OCI-LY1 (cell line): ENCODE results near the gene GYS2.

ENCODE experiments used
- H2AFZ ChIP-seq: fragments of 200-600 bp; sonication (generic), shearing (Covaris generic); 2 replicates; pipeline ENCODE4 v1.6.0; 2014; ENCODE audit warnings: antibody characterized with exemption, mild to moderate bottlenecking, low read length
- H3F3A ChIP-seq: fragments of 200-600 bp; sonication (generic), shearing (Covaris generic); 2 replicates; pipeline ENCODE4 v1.6.0; 2014; ENCODE audit warnings: mild to moderate bottlenecking, antibody characterized with exemption, low read length, moderate library complexity; ENCODE audit not compliant: insufficient read depth
- H3K27ac ChIP-seq: fragments of 200-600 bp; sonication (generic); 2 replicates; pipeline ENCODE4 v1.5.1; 2014; ENCODE audit warnings: low read length, mixed run types, mild to moderate bottlenecking, low read depth; ENCODE audit not compliant: poor library complexity, severe bottlenecking
- H3K27me3 ChIP-seq: fragments of 200-600 bp; sonication (generic); 2 replicates; pipeline ENCODE4 v1.6.0; 2014; ENCODE audit warnings: antibody characterized with exemption, mild to moderate bottlenecking, low read length, moderate library complexity; ENCODE audit not compliant: insufficient read depth
- H3K36me3 ChIP-seq: fragments of 200-600 bp; sonication (generic); 2 replicates; pipeline ENCODE4 v1.6.1; 2014; ENCODE audit warnings: mild to moderate bottlenecking, antibody characterized with exemption, low read length, moderate library complexity, mixed read lengths; ENCODE audit not compliant: insufficient read depth
- H3K4me1 ChIP-seq: fragments of 200-600 bp; sonication (generic); 2 replicates; pipeline ENCODE4 v1.5.1; 2014; ENCODE audit warnings: mild to moderate bottlenecking, low read length, moderate library complexity; ENCODE audit not compliant: insufficient read depth, severe bottlenecking
- H3K4me2 ChIP-seq: fragments of 200-600 bp; sonication (generic), shearing (Covaris generic); 2 replicates; pipeline ENCODE4 v1.6.1; 2014; ENCODE audit warnings: low read length
- H3K4me3 ChIP-seq: fragments of 200-600 bp; sonication (generic); 2 replicates; pipeline ENCODE4 v1.5.1; 2014; ENCODE audit warnings: low read length, low read depth, mild to moderate bottlenecking, mixed read lengths; ENCODE audit not compliant: poor library complexity, severe bottlenecking
- H3K79me2 ChIP-seq: fragments of 200-600 bp; shearing (Covaris generic); 2 replicates; pipeline ENCODE4 v1.6.1; 2016; ENCODE audit warnings: mixed run types, low read length, mixed read lengths; ENCODE audit not compliant: insufficient read depth
- H3K9ac ChIP-seq: fragments of 200-600 bp; sonication (generic), shearing (Covaris generic); 2 replicates; pipeline ENCODE4 v1.6.1; 2014; ENCODE audit warnings: mild to moderate bottlenecking, low read length, mixed read lengths
- H3K9me2 ChIP-seq: fragments of 200-600 bp; sonication (generic), shearing (Covaris generic); 2 replicates; pipeline ENCODE4 v1.6.1; 2014; ENCODE audit warnings: low read depth, mild to moderate bottlenecking, low read length, mixed read lengths
- H3K9me3 ChIP-seq: fragments of 200-600 bp; shearing (Covaris generic); 2 replicates; pipeline ENCODE4 v1.6.1; 2014; ENCODE audit warnings: low read length, mixed read lengths
- H4K20me1 ChIP-seq: fragments of 200-600 bp; sonication (generic), shearing (Covaris generic); 2 replicates; pipeline ENCODE4 v1.6.0; 2016; ENCODE audit warnings: mild to moderate bottlenecking, low read length; ENCODE audit not compliant: insufficient read depth
- EZH2 ChIP-seq: fragments of 200-600 bp; sonication (generic), shearing (Covaris generic); IDR thresholded peaks from 2 replicates; pipeline ENCODE4 v1.8.0; 2017; ENCODE audit warnings: borderline replicate concordance, mixed run types, mild to moderate bottlenecking, antibody characterized with exemption, low read length, moderate library complexity, mixed read lengths
- TF ChIP-seq, protein P1 (sequence below): fragments of 200-600 bp; sonication (generic), shearing (Covaris generic); IDR thresholded peaks from 2 replicates; pipeline ENCODE4 v1.5.1; 2017; ENCODE audit warnings: mild to moderate bottlenecking, antibody characterized with exemption, low read length, moderate library complexity, mixed read lengths

The GYS2 gene

DNA sequence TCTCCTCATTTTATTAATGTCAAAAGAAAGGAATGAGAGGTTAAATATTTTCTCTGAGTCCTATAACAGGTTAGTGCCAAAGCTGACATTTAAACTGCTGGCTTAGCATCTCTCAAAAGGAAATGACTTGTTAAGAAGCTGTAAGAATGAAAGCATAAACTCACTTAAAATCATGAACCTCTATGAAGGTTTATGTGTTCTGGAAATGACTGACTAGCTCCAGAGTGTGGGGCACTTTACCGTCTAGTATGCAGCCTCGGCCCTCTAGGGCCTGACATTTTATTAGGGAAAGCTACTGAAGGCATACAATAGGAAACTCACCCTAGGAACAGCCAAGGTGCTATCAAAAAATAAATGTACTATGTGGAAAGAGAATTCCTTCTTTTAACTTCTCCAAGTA lies 43.5 kb downstream of the GYS2 start:
- no peaks in the 10 kb centered on the region for H3K27me3 ChIP-seq
- H3K9ac ChIP-seq = no peak overlapping the region
- H3K36me3 ChIP-seq = no peaks in the 10 kb centered on the region
- no peak overlapping the region for H3K4me3 ChIP-seq
- H3K79me2 ChIP-seq = no peaks in the 10 kb centered on the region
- H3K27ac ChIP-seq = no peak overlapping the region
- TF ChIP-seq EZH2 = no peak
- TF ChIP-seq, protein P1, sequence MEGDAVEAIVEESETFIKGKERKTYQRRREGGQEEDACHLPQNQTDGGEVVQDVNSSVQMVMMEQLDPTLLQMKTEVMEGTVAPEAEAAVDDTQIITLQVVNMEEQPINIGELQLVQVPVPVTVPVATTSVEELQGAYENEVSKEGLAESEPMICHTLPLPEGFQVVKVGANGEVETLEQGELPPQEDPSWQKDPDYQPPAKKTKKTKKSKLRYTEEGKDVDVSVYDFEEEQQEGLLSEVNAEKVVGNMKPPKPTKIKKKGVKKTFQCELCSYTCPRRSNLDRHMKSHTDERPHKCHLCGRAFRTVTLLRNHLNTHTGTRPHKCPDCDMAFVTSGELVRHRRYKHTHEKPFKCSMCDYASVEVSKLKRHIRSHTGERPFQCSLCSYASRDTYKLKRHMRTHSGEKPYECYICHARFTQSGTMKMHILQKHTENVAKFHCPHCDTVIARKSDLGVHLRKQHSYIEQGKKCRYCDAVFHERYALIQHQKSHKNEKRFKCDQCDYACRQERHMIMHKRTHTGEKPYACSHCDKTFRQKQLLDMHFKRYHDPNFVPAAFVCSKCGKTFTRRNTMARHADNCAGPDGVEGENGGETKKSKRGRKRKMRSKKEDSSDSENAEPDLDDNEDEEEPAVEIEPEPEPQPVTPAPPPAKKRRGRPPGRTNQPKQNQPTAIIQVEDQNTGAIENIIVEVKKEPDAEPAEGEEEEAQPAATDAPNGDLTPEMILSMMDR = no peak
- no peaks in the 10 kb centered on the region for H3F3A ChIP-seq
- H3K9me2 ChIP-seq = no peaks in the 10 kb centered on the region
- H3K9me3 ChIP-seq = no peaks in the 10 kb centered on the region
- no peaks in the 10 kb centered on the region for H4K20me1 ChIP-seq
- H3K4me1 ChIP-seq = no peaks in the 10 kb centered on the region
- H2AFZ ChIP-seq = no peak overlapping the region
- no peak overlapping the region for H3K4me2 ChIP-seq

DNA sequence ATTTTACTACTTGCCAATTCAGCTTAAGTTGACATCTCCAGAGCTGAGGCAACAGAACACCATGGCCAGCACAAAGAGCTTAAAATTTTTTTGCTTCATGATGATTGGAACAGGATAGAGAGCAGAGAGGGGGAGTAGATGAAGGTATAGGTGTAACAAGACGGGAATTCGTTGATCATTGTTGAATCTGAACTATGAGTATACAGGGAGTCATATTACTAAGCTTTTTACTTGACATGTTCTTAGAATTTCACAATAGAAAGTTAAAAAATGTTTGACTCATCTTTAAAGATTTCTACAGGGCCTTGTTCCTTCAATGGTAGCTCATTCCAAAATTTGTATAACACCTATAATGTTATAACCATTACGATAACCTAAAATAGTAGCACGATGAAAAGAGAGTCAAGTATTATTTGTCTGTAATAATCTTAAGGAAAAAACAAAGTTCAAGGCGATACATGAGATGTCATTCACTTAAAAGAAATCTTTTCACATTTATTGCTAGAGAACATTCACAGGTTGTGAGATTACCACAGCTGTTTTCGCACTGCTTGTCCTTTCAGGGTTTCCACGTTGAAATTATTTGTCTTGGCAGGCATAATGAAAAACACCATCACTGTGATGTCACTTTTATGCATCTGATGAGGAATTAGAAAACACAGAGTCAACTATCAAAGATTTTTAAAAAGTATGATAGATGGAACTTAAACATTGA lies 44.6 kb downstream of the GYS2 start:
- H3K27me3 ChIP-seq = no peaks in the 10 kb centered on the region
- H3K36me3 ChIP-seq = no peaks in the 10 kb centered on the region
- no peak overlapping the region for H3K9ac ChIP-seq
- H3K4me3 ChIP-seq = no peak overlapping the region
- H4K20me1 ChIP-seq = no peaks in the 10 kb centered on the region
- H3K9me2 ChIP-seq = no peaks in the 10 kb centered on the region
- H3K4me2 ChIP-seq = no peak overlapping the region
- no peak overlapping the region for H2AFZ ChIP-seq
- H3K79me2 ChIP-seq = no peaks in the 10 kb centered on the region
- TF ChIP-seq, protein P1 = no peak
- TF ChIP-seq EZH2 = no peak
- no peaks in the 10 kb centered on the region for H3K9me3 ChIP-seq
- no peak overlapping the region for H3K27ac ChIP-seq
- H3F3A ChIP-seq = no peaks in the 10 kb centered on the region
- H3K4me1 ChIP-seq = no peaks in the 10 kb centered on the region

DNA sequence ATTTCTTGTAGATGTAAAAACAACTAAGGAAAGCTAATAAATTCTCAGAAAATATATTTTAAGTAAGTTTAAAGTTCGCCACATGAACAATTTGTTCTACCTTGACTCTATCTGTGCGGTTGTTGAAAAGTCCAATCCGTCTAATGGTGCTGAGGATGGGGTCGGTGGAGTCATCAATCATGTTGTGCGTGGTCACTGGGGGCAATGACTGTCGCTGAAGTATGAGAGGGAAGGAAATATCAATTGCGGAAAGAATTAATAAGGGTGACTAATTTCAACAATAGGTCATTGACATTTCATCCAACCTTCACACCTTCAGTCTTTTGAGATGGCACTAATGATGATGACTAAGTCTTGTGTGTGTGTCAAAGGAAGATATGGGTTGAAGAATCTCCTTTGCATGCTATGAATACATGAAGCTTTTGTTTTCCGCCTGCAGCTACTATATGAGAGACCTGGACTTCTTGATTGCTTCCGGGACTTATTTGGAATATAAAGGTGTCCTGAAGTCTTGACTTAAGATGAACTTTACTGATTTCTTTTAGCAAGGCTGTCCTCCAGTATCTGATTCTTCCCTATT lies 46.5 kb downstream of the GYS2 start:
- no peaks in the 10 kb centered on the region for H3K36me3 ChIP-seq
- TF ChIP-seq EZH2 = no peak
- TF ChIP-seq, protein P1 = no peak
- H3K9ac ChIP-seq = no peak overlapping the region
- no peaks in the 10 kb centered on the region for H3K9me2 ChIP-seq
- no peaks in the 10 kb centered on the region for H3F3A ChIP-seq
- H3K4me2 ChIP-seq = no peak overlapping the region
- H3K27ac ChIP-seq = no peak overlapping the region
- H3K4me1 ChIP-seq = no peaks in the 10 kb centered on the region
- H2AFZ ChIP-seq = no peak overlapping the region
- no peaks in the 10 kb centered on the region for H3K9me3 ChIP-seq
- no peaks in the 10 kb centered on the region for H4K20me1 ChIP-seq
- no peak overlapping the region for H3K4me3 ChIP-seq
- no peaks in the 10 kb centered on the region for H3K79me2 ChIP-seq
- no peaks in the 10 kb centered on the region for H3K27me3 ChIP-seq
